HepG2 (cell line): Measurements from ENCODE around the gene AKT3. TPM values are rescaled to one million over a fixed set of nuclear protein-coding genes. Genes with fewer than 3 reads are reported as not detected.

Source experiments
- ATAC-seq: fragments of 200-7000 bp; cut with Tn5 transposase; 3 replicates; pipeline ENCODE4 v1.9.1; 2020; ENCODE audit warnings: mild to moderate bottlenecking, moderate library complexity
- BruUV-seq: library from RNA; stranded (reverse); fragments of 400-500 nt; replicated peaks from 2 replicates; lab custom pipeline; 2021; lab: Mats Ljungman, UMichigan
- CTCF ChIA-PET: fragments of 300-600 bp; formaldehyde crosslinking; extraction: SDS; loops from one replicate; lab custom pipeline; 2021; ENCODE audit warnings: low total read pairs, inconsistent platforms, low intra/inter-chr PET ratio; lab: Yijun Ruan, JAX
- POLR2A ChIA-PET: fragments of 350-600 bp; sonication (Branson Sonifier 250); formaldehyde crosslinking; loops from one replicate; lab custom pipeline; 2020; ENCODE audit warnings: antibody characterized with exemption, inconsistent platforms; lab: Yijun Ruan, JAX
- DNase-seq: peaks from one replicate; pipeline ENCODE4 v3.0.0-alpha.2; 2015; ENCODE audit warnings: low spot score
- FAIRE-seq: peaks from 3 replicates; lab custom pipeline; 2011; peaks lifted over from hg19 to GRCh38; lab: Jason Lieb, UNC
- H2AFZ ChIP-seq: one replicate; pipeline ENCODE4 v1.6.1; 2011; ENCODE audit warnings: low read length, inconsistent platforms
- H3K27ac ChIP-seq: fragments of 300-600 bp; 3 replicates; pipeline ENCODE4 v1.8.0; 2011; ENCODE audit warnings: mixed run types, mild to moderate bottlenecking, mixed read lengths, low read length, inconsistent platforms; ENCODE audit not compliant: insufficient read depth; ENCODE audit errors: extremely low read length
- H3K27me3 ChIP-seq, 2 experiments: fragments of 200-600 bp in 1 of 2; 2 replicates in 1 of 2; 3 replicates in 1 of 2; pipeline versions ENCODE4 v1.6.0 to v1.8.0; 2011; ENCODE audit warnings: low read length in 2 of 2, mild to moderate bottlenecking in 2 of 2, moderate library complexity in 2 of 2, inconsistent platforms in 1 of 2; ENCODE audit not compliant: insufficient read depth in 2 of 2, control insufficient read depth in 1 of 2
- H3K36me3 ChIP-seq, 2 experiments: fragments of 200-600 bp in 1 of 2; replicated peaks in 1 of 2; 2 replicates in 1 of 2; 3 replicates in 1 of 2; pipeline versions ENCODE4 v1.5.1 to v1.8.0; 2011; ENCODE audit warnings: low read length in 2 of 2, inconsistent platforms in 1 of 2; ENCODE audit not compliant: insufficient read depth in 2 of 2, control insufficient read depth in 1 of 2
- H3K4me1 ChIP-seq: 2 replicates; pipeline ENCODE4 v1.5.1; 2012; ENCODE audit warnings: low read length, inconsistent platforms; ENCODE audit not compliant: insufficient read depth
- H3K4me2 ChIP-seq: 2 replicates; pipeline ENCODE4 v1.6.0; 2011; ENCODE audit warnings: low read depth, low read length, inconsistent platforms
- H3K4me3 ChIP-seq, 3 experiments: fragments of 200-600 bp in 1 of 3; sonication (generic), shearing (Covaris generic) in 1 of 3; replicated peaks in 1 of 3; 2 replicates each; pipeline ENCODE4 v1.5.1; 2011 to 2016; ENCODE audit warnings: low read length in 3 of 3, inconsistent platforms in 2 of 3, low read depth in 2 of 3, mild to moderate bottlenecking in 2 of 3, control low read depth in 1 of 3, mixed read lengths in 1 of 3; ENCODE audit not compliant: insufficient read depth in 1 of 3
- H3K79me2 ChIP-seq: one replicate; pipeline ENCODE4 v1.6.1; 2011; ENCODE audit warnings: low read length, inconsistent platforms; ENCODE audit not compliant: insufficient read depth
- H3K9ac ChIP-seq: 2 replicates; pipeline ENCODE4 v1.6.0; 2011; ENCODE audit warnings: mild to moderate bottlenecking, low read depth, low read length, inconsistent platforms; ENCODE audit not compliant: insufficient read depth
- H3K9me3 ChIP-seq: 2 replicates; pipeline ENCODE4 v1.5.1; 2012; ENCODE audit warnings: mild to moderate bottlenecking, low read length
- H4K20me1 ChIP-seq: 2 replicates; pipeline ENCODE4 v1.6.0; 2011; ENCODE audit warnings: inconsistent platforms, mild to moderate bottlenecking, low read length, moderate library complexity; ENCODE audit not compliant: insufficient read depth
- CBFB ChIP-seq: sonication (generic); formaldehyde crosslinking; IDR thresholded peaks from 2 replicates; pipeline ENCODE4 v1.4.0; 2020; ENCODE audit warnings: missing genetic modification reagents
- CBX2 ChIP-seq, 2 experiments: fragments of 200-600 bp in 1 of 2; sonication (generic); formaldehyde crosslinking in 1 of 2; IDR thresholded peaks; 2 replicates each; pipeline versions ENCODE4 v1.7.0 to v1.8.1; 2018 to 2022; ENCODE audit warnings: low read depth in 2 of 2, low read length in 1 of 2, mild to moderate bottlenecking in 1 of 2, missing genetic modification reagents in 1 of 2
- CCDC6 ChIP-seq: sonication (generic); formaldehyde crosslinking; IDR thresholded peaks from 2 replicates; pipeline ENCODE4 v1.8.1; 2022; ENCODE audit warnings: mild to moderate bottlenecking, missing genetic modification reagents, moderate library complexity
- HOXD1 ChIP-seq: sonication (generic); formaldehyde crosslinking; IDR thresholded peaks from 2 replicates; pipeline ENCODE4 v1.5.0; 2020; ENCODE audit warnings: missing genetic modification reagents
- NFATC3 ChIP-seq: sonication (generic); formaldehyde crosslinking; IDR thresholded peaks from 2 replicates; pipeline ENCODE4 v1.5.1; 2020; ENCODE audit warnings: mild to moderate bottlenecking, missing genetic modification reagents
- NR1H2 ChIP-seq: sonication (generic); formaldehyde crosslinking; IDR thresholded peaks from 2 replicates; pipeline ENCODE4 v1.8.1; 2022; ENCODE audit warnings: low read depth, missing genetic modification reagents, borderline replicate concordance
- PTBP1 ChIP-seq: fragments of 200-400 bp; formaldehyde crosslinking; IDR thresholded peaks from 2 replicates; pipeline ENCODE4 v1.6.1; 2018; ENCODE audit warnings: low read length, low read depth; ENCODE audit not compliant: poor library complexity, severe bottlenecking
- RXRA ChIP-seq: sonication (generic); formaldehyde crosslinking; IDR thresholded peaks from 2 replicates; pipeline ENCODE4 v1.5.1; 2020; ENCODE audit warnings: missing genetic modification reagents
- SMYD3 ChIP-seq: sonication (generic); formaldehyde crosslinking; IDR thresholded peaks from 2 replicates; pipeline ENCODE4 v1.8.1; 2023; ENCODE audit warnings: mild to moderate bottlenecking, missing genetic modification reagents
- TSC22D2 ChIP-seq: sonication (generic); formaldehyde crosslinking; IDR thresholded peaks from 2 replicates; pipeline ENCODE4 v1.5.1; 2020; ENCODE audit warnings: missing genetic modification reagents, mild to moderate bottlenecking, borderline replicate concordance
- ZBTB20 ChIP-seq: sonication (generic); formaldehyde crosslinking; IDR thresholded peaks from 2 replicates; pipeline ENCODE4 v1.8.1; 2023; ENCODE audit warnings: missing genetic modification reagents, low read depth, mild to moderate bottlenecking, borderline replicate concordance
- ZFAT ChIP-seq: sonication (generic); formaldehyde crosslinking; conservative IDR thresholded peaks from 2 replicates; pipeline ENCODE4 v1.8.1; 2023; ENCODE audit warnings: missing genetic modification reagents, inconsistent platforms
- ZIK1 ChIP-seq: sonication (generic); formaldehyde crosslinking; IDR thresholded peaks from 2 replicates; pipeline ENCODE4 v1.5.0; 2020; ENCODE audit warnings: mild to moderate bottlenecking, low read depth, missing genetic modification reagents, borderline replicate concordance
- ZNF614 ChIP-seq: IDR thresholded peaks from 2 replicates; pipeline ENCODE4 v1.6.1; 2018; ENCODE audit warnings: missing biosample characterization, missing genetic modification reagents, inconsistent platforms, borderline replicate concordance
- ZNF790 ChIP-seq: sonication (generic); formaldehyde crosslinking; IDR thresholded peaks from 2 replicates; pipeline ENCODE4 v1.8.0; 2022; ENCODE audit warnings: missing genetic modification reagents, mild to moderate bottlenecking, borderline replicate concordance
- ZNF850 ChIP-seq: sonication (generic); formaldehyde crosslinking; conservative IDR thresholded peaks from 2 replicates; pipeline ENCODE4 v1.9.0; 2021; ENCODE audit warnings: mild to moderate bottlenecking, missing genetic modification reagents
- WGBS: methylation state at CpG from one replicate; pipeline ENCODE4 v1.1.6; 2017; ENCODE audit warnings: low lambda C conversion rate; 5-methylcytosine and 5-hydroxymethylcytosine counted together
- in situ Hi-C: cut with HindIII; loops from 2 replicates; pipeline ENCODE4 v1.10.0; 2017; ENCODE audit warnings: low pct_unique_long_range_greater_than_20kb; ENCODE audit not compliant: extremely low pct_ligation_motif_present
- intact Hi-C: fragments of 100-400 bp; cut with micrococcal nuclease; formaldehyde crosslinking; loops from one replicate; pipeline ENCODE4 v1.10.0; 2022; ENCODE audit not compliant: unreplicated experiment
- polyA plus RNA-seq, 8 experiments: library from polyadenylated mRNA; depleted of rRNA in 3 of 8; stranded (reverse) in 7 of 8; unstranded in 1 of 8; fragments of >200 nt; fragmentation: Illumina TruSeq in 4 of 8; extraction: Trizol in 4 of 8; gene quantifications; 2 replicates each; pipeline versions ENCODE4 v1.2.1 to v1.2.3, GENCODE V29; 2011 to 2016; ENCODE audit warnings: low read depth in 4 of 8, missing spikeins in 1 of 8, mixed read lengths in 1 of 8; ENCODE audit not compliant: insufficient read depth in 1 of 8
- total RNA-seq, 5 experiments: library from RNA; depleted of rRNA; stranded (reverse); fragments of >200 nt; fragmentation: Illumina TruSeq; extraction: Trizol; gene quantifications; 2 replicates each; pipeline ENCODE4 v1.2.3, GENCODE V29; 2016; ENCODE audit warnings: low read depth in 1 of 5
- TF ChIP-seq, protein P1 (sequence below): sonication (generic); formaldehyde crosslinking; IDR thresholded peaks from 2 replicates; pipeline ENCODE4 v1.5.0; 2020; ENCODE audit warnings: missing genetic modification reagents
- TF ChIP-seq, protein P2 (sequence below): sonication (generic); formaldehyde crosslinking; IDR thresholded peaks from 2 replicates; pipeline ENCODE4 v1.9.0; 2022; ENCODE audit warnings: low read depth, missing genetic modification reagents

The AKT3 gene
- total and polyA plus RNA-seq, 2 of the 13 experiments (the other 11 are each of a cell fraction or from before 2014, with no cell fraction given) = 0.07 TPM

DNA sequence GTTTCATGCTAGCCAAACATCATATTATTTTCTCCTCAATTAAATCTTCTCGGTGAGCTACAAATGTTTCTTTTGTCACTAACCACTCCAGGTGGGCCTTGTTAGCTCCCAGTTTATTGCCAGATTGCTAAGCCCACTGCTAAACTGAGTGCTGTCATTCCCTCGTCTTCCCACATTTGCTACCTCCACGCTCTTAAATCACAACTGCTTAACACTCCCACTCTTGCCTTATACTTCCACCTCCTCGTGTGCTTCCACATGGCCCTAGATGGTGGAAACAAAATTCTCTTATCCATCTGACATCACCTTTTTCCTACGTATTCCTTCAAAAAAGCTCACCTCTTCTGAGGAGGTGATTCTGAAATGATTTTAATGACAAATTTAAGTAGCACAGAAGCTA is 34.6 kb upstream of the AKT3 start:
- intact Hi-C loops (no loop called here), in situ Hi-C loops (no loop called here)
- Histone ChIP-seq H2AFZ (no peak overlapping the region), H3K27me3 (peaks cover 0 to 20% of the 10 kb centered on the region in 2 experiments; a peak in 1 of 5 replicates), H3K79me2 (no peaks in the 10 kb centered on the region), H4K20me1 (no peaks in the 10 kb centered on the region), H3K9me3 (no peaks in the 10 kb centered on the region), H3K36me3 (no peaks in the 10 kb centered on the region), H3K9ac (no peak overlapping the region), H3K27ac (no peak overlapping the region), H3K4me3 (no peak overlapping the region), H3K4me2 (no peak overlapping the region), H3K4me1 (no peaks in the 10 kb centered on the region)
- BruUV-seq = no TSS peak
- ATAC-seq (no peak), DNase-seq (no peak), FAIRE-seq (no peak)
- POLR2A ChIA-PET = no interaction called here
- CTCF ChIA-PET = no interaction called here
- 14% methylated on average over 5 of the region's 5 CpGs for WGBS
- TF ChIP-seq CBX2 (IDR thresholded peaks at IDR 0.05; ENCODE audit: low read depth, low read length) (no peak), CBX2 (CRISPR knock-in tag; IDR thresholded peaks at IDR 0.05; ENCODE audit: low read depth) (no peak), CBFB (CRISPR knock-in tag) (no peak), NFATC3 (CRISPR knock-in tag) (no peak), PTBP1 (no peak)
- TF ChIP-seq, all 625 proteins: peak for 0

DNA sequence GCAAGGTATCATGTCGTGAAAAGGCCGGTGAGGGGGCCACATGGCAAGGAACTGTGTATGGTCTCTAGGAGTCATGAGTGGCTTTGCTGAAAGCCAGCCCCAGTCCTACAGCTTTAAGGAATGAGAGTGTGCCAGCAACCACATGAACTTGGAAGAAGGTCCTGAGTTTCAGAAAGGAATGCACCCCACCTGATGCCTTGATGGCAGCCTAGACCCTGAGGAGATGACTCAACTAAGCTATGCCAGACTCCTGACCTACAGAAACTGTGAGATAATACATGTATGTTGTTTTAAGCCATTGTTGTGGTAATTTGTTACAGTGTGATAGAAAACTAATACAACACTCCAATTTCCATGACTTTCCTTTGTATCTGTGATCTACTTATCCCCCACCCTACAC is 33.5 kb upstream of the AKT3 start:
- Histone ChIP-seq H3K9me3 (no peaks in the 10 kb centered on the region), H3K27me3 (peaks cover 0 to 20% of the 10 kb centered on the region in 2 experiments; a peak in 1 of 5 replicates), H4K20me1 (no peaks in the 10 kb centered on the region), H3K4me3 (no peak overlapping the region), H3K4me2 (no peak overlapping the region), H3K4me1 (no peaks in the 10 kb centered on the region), H3K79me2 (no peaks in the 10 kb centered on the region), H2AFZ (no peak overlapping the region), H3K9ac (no peak overlapping the region), H3K27ac (no peak overlapping the region), H3K36me3 (no peaks in the 10 kb centered on the region)
- ChIA-PET CTCF (no interaction called here), POLR2A (no interaction called here)
- WGBS = 0% methylated on average over 2 of the region's 2 CpGs
- BruUV-seq = no TSS peak
- in situ Hi-C loops (no loop called here), intact Hi-C loops (no loop called here)
- FAIRE-seq = no peak
- no peak for DNase-seq
- ATAC-seq = no peak
- TF ChIP-seq ZNF614 (CRISPR knock-in tag) (no peak), CCDC6 (CRISPR knock-in tag) (no peak), ZIK1 (CRISPR knock-in tag) (no peak), RXRA (no peak), HOXD1 (CRISPR knock-in tag) (no peak), NR1H2 (no peak), ZBTB20 (CRISPR knock-in tag) (no peak), ZFAT (CRISPR knock-in tag) (no peak), TSC22D2 (CRISPR knock-in tag) (no peak), SMYD3 (CRISPR knock-in tag) (no peak), ZNF790 (CRISPR knock-in tag) (no peak), ZNF850 (CRISPR knock-in tag) (no peak)
- TF ChIP-seq, protein P1, sequence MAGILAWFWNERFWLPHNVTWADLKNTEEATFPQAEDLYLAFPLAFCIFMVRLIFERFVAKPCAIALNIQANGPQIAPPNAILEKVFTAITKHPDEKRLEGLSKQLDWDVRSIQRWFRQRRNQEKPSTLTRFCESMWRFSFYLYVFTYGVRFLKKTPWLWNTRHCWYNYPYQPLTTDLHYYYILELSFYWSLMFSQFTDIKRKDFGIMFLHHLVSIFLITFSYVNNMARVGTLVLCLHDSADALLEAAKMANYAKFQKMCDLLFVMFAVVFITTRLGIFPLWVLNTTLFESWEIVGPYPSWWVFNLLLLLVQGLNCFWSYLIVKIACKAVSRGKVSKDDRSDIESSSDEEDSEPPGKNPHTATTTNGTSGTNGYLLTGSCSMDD (CRISPR knock-in tag) = no peak
- TF ChIP-seq, protein P2, sequence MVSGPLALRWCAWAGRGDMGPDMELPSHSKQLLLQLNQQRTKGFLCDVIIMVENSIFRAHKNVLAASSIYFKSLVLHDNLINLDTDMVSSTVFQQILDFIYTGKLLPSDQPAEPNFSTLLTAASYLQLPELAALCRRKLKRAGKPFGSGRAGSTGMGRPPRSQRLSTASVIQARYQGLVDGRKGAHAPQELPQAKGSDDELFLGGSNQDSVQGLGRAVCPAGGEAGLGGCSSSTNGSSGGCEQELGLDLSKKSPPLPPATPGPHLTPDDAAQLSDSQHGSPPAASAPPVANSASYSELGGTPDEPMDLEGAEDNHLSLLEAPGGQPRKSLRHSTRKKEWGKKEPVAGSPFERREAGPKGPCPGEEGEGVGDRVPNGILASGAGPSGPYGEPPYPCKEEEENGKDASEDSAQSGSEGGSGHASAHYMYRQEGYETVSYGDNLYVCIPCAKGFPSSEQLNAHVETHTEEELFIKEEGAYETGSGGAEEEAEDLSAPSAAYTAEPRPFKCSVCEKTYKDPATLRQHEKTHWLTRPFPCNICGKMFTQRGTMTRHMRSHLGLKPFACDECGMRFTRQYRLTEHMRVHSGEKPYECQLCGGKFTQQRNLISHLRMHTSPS (CRISPR knock-in tag) = no peak
